AG04450 (cell line): ENCODE measurements around the gene HYPK. TPM values are rescaled to one million over a fixed set of nuclear protein-coding genes. Genes with fewer than 3 reads are reported as not detected.

Experiments used
- CTCF ChIA-PET: fragments of 300-600, 350-600 bp; formaldehyde crosslinking; extraction: SDS; loops from one replicate; lab custom pipeline; 2022; ENCODE audit warnings: antibody characterized with exemption, inconsistent platforms; lab: Charles Lee
- POLR2A ChIA-PET: fragments of 350-600 bp; formaldehyde crosslinking; extraction: SDS; loops from one replicate; lab custom pipeline; 2021; ENCODE audit warnings: antibody characterized with exemption, inconsistent platforms; lab: Yijun Ruan, JAX
- DNase-seq: peaks from one replicate; pipeline ENCODE4 v3.0.0-alpha.2; 2011; ENCODE audit warnings: low read depth, low spot score
- H3K27ac ChIP-seq: one replicate; pipeline ENCODE4 v1.5.1; 2012; ENCODE audit warnings: low read depth, low read length, control low read depth
- H3K27me3 ChIP-seq: one replicate; pipeline ENCODE4 v1.6.0; 2012; ENCODE audit warnings: low read length; ENCODE audit not compliant: control insufficient read depth, insufficient read depth
- H3K4me3 ChIP-seq: 2 replicates; pipeline ENCODE4 v1.5.1; 2011; ENCODE audit warnings: mild to moderate bottlenecking, low read depth, low read length, control low read depth
- H3K9me3 ChIP-seq: 2 replicates; pipeline ENCODE4 v1.5.1; 2012; ENCODE audit warnings: low read length; ENCODE audit not compliant: control insufficient read depth, insufficient read depth
- polyA plus RNA-seq: library from polyadenylated mRNA; depleted of rRNA; stranded (reverse); fragments of >200 nt; gene quantifications from 2 replicates; pipeline ENCODE4 v1.2.3, GENCODE V29; 2011; rRNA removed
- small RNA-seq: library from RNA; depleted of rRNA; stranded (forward); fragments of <200 nt; gene quantifications from one replicate; pipeline ENCODE3, GENCODE V24; 2012; ENCODE audit warnings: low read depth; ENCODE audit not compliant: insufficient read length
- TF ChIP-seq, protein P1 (sequence below): IDR thresholded peaks from 2 replicates; pipeline ENCODE4 v1.5.1; 2011; ENCODE audit warnings: low read depth, low read length, control low read depth, inconsistent platforms

HYPK gene
- polyA plus RNA-seq, 1 experiment = 10.7 TPM

GRCh38 chr15:43845421-43845820 is 45.0 kb downstream of the HYPK start:
- Histone ChIP-seq H3K4me3 (no peak overlapping the region), H3K27me3 (no peaks in the 10 kb centered on the region), H3K27ac (no peak overlapping the region), H3K9me3 (no peaks in the 10 kb centered on the region)
- ChIA-PET POLR2A (no interaction called here), CTCF (no interaction called here)
- TF ChIP-seq, protein P1, sequence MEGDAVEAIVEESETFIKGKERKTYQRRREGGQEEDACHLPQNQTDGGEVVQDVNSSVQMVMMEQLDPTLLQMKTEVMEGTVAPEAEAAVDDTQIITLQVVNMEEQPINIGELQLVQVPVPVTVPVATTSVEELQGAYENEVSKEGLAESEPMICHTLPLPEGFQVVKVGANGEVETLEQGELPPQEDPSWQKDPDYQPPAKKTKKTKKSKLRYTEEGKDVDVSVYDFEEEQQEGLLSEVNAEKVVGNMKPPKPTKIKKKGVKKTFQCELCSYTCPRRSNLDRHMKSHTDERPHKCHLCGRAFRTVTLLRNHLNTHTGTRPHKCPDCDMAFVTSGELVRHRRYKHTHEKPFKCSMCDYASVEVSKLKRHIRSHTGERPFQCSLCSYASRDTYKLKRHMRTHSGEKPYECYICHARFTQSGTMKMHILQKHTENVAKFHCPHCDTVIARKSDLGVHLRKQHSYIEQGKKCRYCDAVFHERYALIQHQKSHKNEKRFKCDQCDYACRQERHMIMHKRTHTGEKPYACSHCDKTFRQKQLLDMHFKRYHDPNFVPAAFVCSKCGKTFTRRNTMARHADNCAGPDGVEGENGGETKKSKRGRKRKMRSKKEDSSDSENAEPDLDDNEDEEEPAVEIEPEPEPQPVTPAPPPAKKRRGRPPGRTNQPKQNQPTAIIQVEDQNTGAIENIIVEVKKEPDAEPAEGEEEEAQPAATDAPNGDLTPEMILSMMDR = no peak
- DNase-seq = no peak

GRCh38 chr15:43851251-43851650 is 50.9 kb downstream of the HYPK start:
- TF ChIP-seq, protein P1 = no peak
- no peak for DNase-seq
- Histone ChIP-seq H3K27me3 (no peaks in the 10 kb centered on the region), H3K27ac (no peak overlapping the region), H3K9me3 (no peaks in the 10 kb centered on the region), H3K4me3 (no peak overlapping the region)
- ChIA-PET CTCF (interaction anchor here (1.7 kb wide), 1 partner anchor 21 kb away, joined by 6 read pairs; no protein-coding TSS in a partner anchor), POLR2A (no interaction called here)

- Histone ChIP-seq H3K4me3 (no peak overlapping the region), H3K27me3 (no peaks in the 10 kb centered on the region), H3K27ac (no peak overlapping the region), H3K9me3 (no peaks in the 10 kb centered on the region)
- no peak for DNase-seq
- TF ChIP-seq, protein P1 = no peak
- ChIA-PET CTCF (no interaction called here), POLR2A (no interaction called here)
These were observed 52.2 kb downstream of the HYPK start for GRCh38 chr15:43852607-43853006.

Small RNA genes within 50 kb of the gene (small RNA-seq; reads per million reads assigned to genes)
- not detected for gene MIR1282

Other genes with a start within 250 kb of the HYPK start
- gene PPIP5K1, start 210.4 kb upstream of the HYPK start, polyA plus RNA-seq = 19.3 and 20.6 TPM in 2 replicates
- 0.11 TPM in 1 of 2 replicates, not detected in the other for gene CKMT1B, start 206.6 kb upstream of the HYPK start, polyA plus RNA-seq
- gene STRC, start 181.8 kb upstream of the HYPK start, polyA plus RNA-seq = not detected in 2 replicates
- gene CATSPER2, start 151.8 kb upstream of the HYPK start, polyA plus RNA-seq = 0.87 and 0.96 TPM in 2 replicates
- not detected in 2 replicates for gene CKMT1A, start 106.7 kb upstream of the HYPK start, polyA plus RNA-seq
- gene PDIA3, start 54.2 kb upstream of the HYPK start, polyA plus RNA-seq = 308 and 326 TPM in 2 replicates
- gene ELL3, start 23.6 kb upstream of the HYPK start, polyA plus RNA-seq = 2.3 and 2.4 TPM in 2 replicates
- 608 and 874 TPM in 2 replicates for gene SERF2, start 8.3 kb upstream of the HYPK start, polyA plus RNA-seq
- 0.05 TPM in 1 of 2 replicates, not detected in the other for gene SERINC4, start 379 bp upstream of the HYPK start, polyA plus RNA-seq
- gene MFAP1, start 24.1 kb downstream of the HYPK start, polyA plus RNA-seq = 46.5 and 61.9 TPM in 2 replicates
- gene WDR76, start 26.4 kb downstream of the HYPK start, polyA plus RNA-seq = 4.6 and 6.7 TPM in 2 replicates